Activated T-cell treated with anti-CD3 and anti-CD28 coated beads, Interleukin-2, amount 50 U/mL, for 24 hours (primary cell): ENCODE data around the gene NUAK1.

Experiments
- DNase-seq: peaks from one replicate; pipeline ENCODE4 v3.0.0-alpha.2; 2020
- H3K27ac Mint-ChIP-seq: 2 replicates; pipeline ENCODE4 v1.8.0; 2020; ENCODE audit warnings: mild to moderate bottlenecking, mixed read lengths
- H3K27me3 Mint-ChIP-seq: 2 replicates; pipeline ENCODE4 v1.8.0; 2020; ENCODE audit warnings: mixed read lengths
- H3K36me3 Mint-ChIP-seq: 2 replicates; pipeline ENCODE4 v1.8.0; 2020; ENCODE audit warnings: low read depth, mixed read lengths
- H3K4me1 Mint-ChIP-seq: 2 replicates; pipeline ENCODE4 v1.8.0; 2020; ENCODE audit warnings: low read depth, mixed read lengths
- H3K4me3 Mint-ChIP-seq: 2 replicates; pipeline ENCODE4 v1.8.0; 2020; ENCODE audit warnings: mild to moderate bottlenecking, moderate library complexity, mixed read lengths
- H3K9me3 Mint-ChIP-seq: 2 replicates; pipeline ENCODE4 v1.8.0; 2020; ENCODE audit warnings: mixed read lengths

The NUAK1 gene

GRCh38 chr12:106138633-106139421 is at the start of gene NUAK1:
TSS of gene NUAK1 (minus strand) at chr12:106138954. CDS start at chr12:106138653, 301 bp downstream.
- Mint-ChIP-seq H3K9me3 (no peaks in the 10 kb centered on the region), H3K27ac (no peak within 1 kb of the TSS), H3K27me3 (peaks cover 77% of the 10 kb centered on the region), H3K4me1 (peaks cover 15% of the 10 kb centered on the region), H3K4me3 (peak within 1 kb of the TSS; percentile 65), H3K36me3 (no peaks in the 10 kb centered on the region)
- peak; percentile 53 for DNase-seq

GRCh38 chr12:106188256-106188655 is 49.5 kb upstream of the NUAK1 start:
- no peak for DNase-seq
- H3K27ac Mint-ChIP-seq = no peak overlapping the region

DNA sequence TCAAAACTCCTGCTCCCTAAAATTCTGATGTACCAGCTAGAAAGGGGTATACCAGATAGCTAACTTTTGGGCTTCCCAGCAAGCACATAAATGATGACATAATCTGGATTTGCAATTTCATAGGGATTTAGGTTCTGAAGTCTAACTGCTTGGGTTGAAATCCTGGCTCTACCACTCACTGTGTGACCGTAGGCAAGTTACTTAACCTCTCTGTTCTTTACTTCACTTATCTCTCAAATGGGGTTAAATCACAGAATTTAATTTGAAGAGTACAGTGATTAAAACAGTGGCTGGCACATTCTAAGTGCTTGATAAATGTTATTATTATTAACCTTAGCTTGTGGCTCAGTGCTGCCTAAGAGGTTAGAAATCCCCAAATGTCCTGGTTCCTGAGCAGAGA is 49.1 kb upstream of the NUAK1 start:
- Mint-ChIP-seq H3K27me3 (peaks cover 22% of the 10 kb centered on the region), H3K36me3 (no peaks in the 10 kb centered on the region), H3K4me3 (no peak overlapping the region), H3K27ac (no peak overlapping the region), H3K4me1 (no peaks in the 10 kb centered on the region), H3K9me3 (no peaks in the 10 kb centered on the region)
- DNase-seq = no peak

More at GRCh38 chr12:106188256-106188655, 49.5 kb upstream of the NUAK1 start:
- Mint-ChIP-seq H3K4me3 (no peak overlapping the region), H3K36me3 (no peaks in the 10 kb centered on the region), H3K27me3 (peaks cover 24% of the 10 kb centered on the region), H3K4me1 (no peaks in the 10 kb centered on the region), H3K9me3 (no peaks in the 10 kb centered on the region)

DNA sequence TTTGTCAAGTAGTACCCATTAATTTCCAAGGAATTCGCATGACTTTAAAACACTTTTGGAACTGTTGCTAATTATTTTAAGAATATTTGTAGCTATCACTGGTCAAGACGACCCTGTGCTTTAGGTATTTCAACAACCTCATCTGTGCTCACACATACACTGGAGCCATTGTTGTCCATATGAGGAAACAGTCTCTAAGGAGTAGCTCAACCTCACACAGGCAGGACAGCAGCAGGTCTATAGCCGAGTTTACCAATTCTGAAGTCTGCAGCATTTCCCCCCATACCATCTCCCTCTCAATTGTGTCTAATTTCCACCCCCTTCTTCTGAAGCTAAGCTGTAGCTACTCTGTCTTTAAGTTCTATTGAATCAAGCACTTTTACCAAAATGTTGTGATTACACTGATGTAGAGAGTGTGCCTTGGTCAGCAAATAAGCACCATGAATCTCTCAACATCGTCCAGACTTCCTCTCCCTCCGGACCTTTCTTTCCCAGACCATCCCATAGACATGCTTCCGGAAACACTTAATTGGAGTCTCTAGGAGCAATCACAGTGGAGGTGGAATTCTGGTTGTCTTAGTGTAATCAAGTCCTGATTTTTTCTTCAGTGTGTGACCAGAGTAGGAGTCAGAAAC is 48.5 kb upstream of the NUAK1 start:
- no peak for DNase-seq
- peaks cover 22% of the 10 kb centered on the region for H3K27me3 Mint-ChIP-seq
- H3K36me3 Mint-ChIP-seq = no peaks in the 10 kb centered on the region
- H3K4me3 Mint-ChIP-seq = no peak overlapping the region
- no peak overlapping the region for H3K27ac Mint-ChIP-seq
- no peaks in the 10 kb centered on the region for H3K4me1 Mint-ChIP-seq
- no peaks in the 10 kb centered on the region for H3K9me3 Mint-ChIP-seq

- Mint-ChIP-seq H3K4me3 (no peak overlapping the region), H3K4me1 (no peaks in the 10 kb centered on the region), H3K9me3 (no peaks in the 10 kb centered on the region), H3K36me3 (no peaks in the 10 kb centered on the region), H3K27ac (no peak overlapping the region), H3K27me3 (peaks cover 14% of the 10 kb centered on the region)
- no peak for DNase-seq
These were observed 45.0 kb upstream of the NUAK1 start for GRCh38 chr12:106183735-106184134.

GRCh38 chr12:106181401-106182114 is 42.8 kb upstream of the NUAK1 start:
- Mint-ChIP-seq H3K9me3 (no peaks in the 10 kb centered on the region), H3K27ac (no peak overlapping the region), H3K4me1 (no peaks in the 10 kb centered on the region), H3K36me3 (no peaks in the 10 kb centered on the region), H3K4me3 (no peak overlapping the region), H3K27me3 (peaks cover 8% of the 10 kb centered on the region)
- DNase-seq = no peak

DNA sequence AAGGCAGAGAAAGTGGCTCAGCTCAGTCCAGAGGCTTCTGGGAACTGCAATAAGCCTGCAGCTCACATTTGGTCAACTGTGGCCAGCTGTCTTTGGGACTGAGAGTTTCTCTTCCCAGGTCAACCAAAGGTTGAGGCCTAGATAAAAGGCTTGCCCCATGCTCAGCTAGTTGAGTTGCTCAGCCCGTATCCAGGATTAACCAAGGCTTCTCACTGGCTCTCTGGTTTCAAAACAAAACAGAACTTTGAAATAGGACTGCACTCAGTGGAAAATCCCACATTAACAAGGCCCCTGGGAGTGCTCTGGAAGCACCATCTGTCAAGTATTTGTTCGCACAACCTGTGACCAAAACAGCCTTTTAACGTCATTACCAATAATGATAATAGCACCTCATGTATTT is 40.3 kb upstream of the NUAK1 start:
- Mint-ChIP-seq H3K27me3 (peaks cover 8% of the 10 kb centered on the region), H3K36me3 (no peaks in the 10 kb centered on the region), H3K4me3 (no peak overlapping the region), H3K4me1 (no peaks in the 10 kb centered on the region), H3K9me3 (no peaks in the 10 kb centered on the region), H3K27ac (no peak overlapping the region)
- no peak for DNase-seq

DNA sequence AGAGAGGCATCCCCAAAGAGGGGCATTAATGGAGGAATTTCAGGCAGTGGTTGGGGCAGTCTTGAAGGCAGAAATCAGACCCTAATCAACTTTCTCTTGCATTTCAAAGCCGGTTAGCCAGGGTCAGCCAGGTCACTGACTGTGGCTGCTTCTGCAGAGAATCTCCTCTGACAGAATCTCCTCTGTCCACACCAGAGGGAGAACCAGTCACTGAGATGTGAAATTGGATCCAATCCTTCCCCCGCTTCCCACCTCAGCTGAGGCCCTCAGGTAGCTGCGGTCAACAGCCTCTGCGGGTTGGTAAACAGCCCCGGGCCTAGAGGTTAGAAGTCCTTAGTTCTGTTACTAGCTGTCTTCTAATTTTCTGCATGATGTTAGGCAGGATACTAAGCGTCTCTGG is 39.8 kb upstream of the NUAK1 start:
- no peak overlapping the region for H3K27ac Mint-ChIP-seq
- no peaks in the 10 kb centered on the region for H3K9me3 Mint-ChIP-seq
- no peak overlapping the region for H3K4me3 Mint-ChIP-seq
- H3K36me3 Mint-ChIP-seq = no peaks in the 10 kb centered on the region
- H3K4me1 Mint-ChIP-seq = no peaks in the 10 kb centered on the region
- no peak for DNase-seq
- peaks cover 8% of the 10 kb centered on the region for H3K27me3 Mint-ChIP-seq

DNA sequence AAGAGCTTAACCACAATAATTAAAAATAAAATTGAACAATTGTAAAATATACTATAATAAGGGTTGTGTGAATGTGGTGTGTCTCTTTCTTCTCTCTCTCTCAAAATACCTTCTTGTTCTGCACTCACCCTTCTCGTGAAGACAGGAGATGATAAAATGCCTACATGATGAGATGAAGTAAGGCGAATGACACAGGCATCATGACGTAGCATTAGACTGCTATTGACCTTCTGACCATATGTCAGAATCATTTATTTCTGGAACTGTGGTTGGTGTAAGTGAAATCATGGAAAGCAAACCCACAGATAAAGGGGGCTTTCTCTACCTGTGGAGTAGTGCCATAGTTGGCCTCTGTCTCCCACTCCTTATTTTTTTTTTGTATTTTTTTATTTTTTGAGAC is 37.8 kb upstream of the NUAK1 start:
- H3K36me3 Mint-ChIP-seq = no peaks in the 10 kb centered on the region
- no peak overlapping the region for H3K27ac Mint-ChIP-seq
- no peaks in the 10 kb centered on the region for H3K9me3 Mint-ChIP-seq
- no peak for DNase-seq
- H3K27me3 Mint-ChIP-seq = peaks cover 15% of the 10 kb centered on the region
- no peak overlapping the region for H3K4me3 Mint-ChIP-seq
- no peaks in the 10 kb centered on the region for H3K4me1 Mint-ChIP-seq

GRCh38 chr12:106174876-106175275 is 36.1 kb upstream of the NUAK1 start:
- no peak overlapping the region for H3K4me3 Mint-ChIP-seq
- H3K9me3 Mint-ChIP-seq = no peaks in the 10 kb centered on the region
- H3K4me1 Mint-ChIP-seq = peaks cover 6% of the 10 kb centered on the region
- peaks cover 15% of the 10 kb centered on the region for H3K27me3 Mint-ChIP-seq
- DNase-seq = no peak
- no peaks in the 10 kb centered on the region for H3K36me3 Mint-ChIP-seq
- no peak overlapping the region for H3K27ac Mint-ChIP-seq

GRCh38 chr12:106173442-106173841 is 34.7 kb upstream of the NUAK1 start:
- Mint-ChIP-seq H3K4me1 (peaks cover 6% of the 10 kb centered on the region), H3K9me3 (no peaks in the 10 kb centered on the region), H3K4me3 (no peak overlapping the region), H3K27me3 (peaks cover 24% of the 10 kb centered on the region), H3K27ac (no peak overlapping the region), H3K36me3 (no peaks in the 10 kb centered on the region)
- no peak for DNase-seq

- H3K4me1 Mint-ChIP-seq = peaks cover 6% of the 10 kb centered on the region
- DNase-seq = no peak
- no peak overlapping the region for H3K4me3 Mint-ChIP-seq
- no peaks in the 10 kb centered on the region for H3K36me3 Mint-ChIP-seq
- H3K27ac Mint-ChIP-seq = no peak overlapping the region
- H3K9me3 Mint-ChIP-seq = no peaks in the 10 kb centered on the region
- H3K27me3 Mint-ChIP-seq = peaks cover 36% of the 10 kb centered on the region
These were observed 32.5 kb upstream of the NUAK1 start for GRCh38 chr12:106171117-106171750.

- Mint-ChIP-seq H3K27ac (no peak overlapping the region), H3K4me3 (no peak overlapping the region), H3K27me3 (peaks cover 41% of the 10 kb centered on the region), H3K9me3 (no peaks in the 10 kb centered on the region), H3K4me1 (peaks cover 6% of the 10 kb centered on the region), H3K36me3 (no peaks in the 10 kb centered on the region)
- no peak for DNase-seq
These were observed 31.5 kb upstream of the NUAK1 start for GRCh38 chr12:106170285-106170684.

GRCh38 chr12:106163712-106164111 is 25.0 kb upstream of the NUAK1 start:
- no peaks in the 10 kb centered on the region for H3K9me3 Mint-ChIP-seq
- H3K4me1 Mint-ChIP-seq = no peaks in the 10 kb centered on the region
- no peak overlapping the region for H3K4me3 Mint-ChIP-seq
- peaks cover 67% of the 10 kb centered on the region for H3K27me3 Mint-ChIP-seq
- no peak for DNase-seq
- H3K36me3 Mint-ChIP-seq = no peaks in the 10 kb centered on the region
- no peak overlapping the region for H3K27ac Mint-ChIP-seq
